Erythroblast (primary cell): Measurements from ENCODE around the gene LRRD1.
"Not testable (repeated sequence)": the region's sequence is repeated elsewhere in the genome, so short reads cannot be mapped to it uniquely, and the experiment has no call there.

ENCODE experiments used
- DNase-seq, 2 experiments: peaks; one replicate each; lab custom pipeline; 2025; lab: John Stamatoyannopoulos, UW
- GATA1 ChIP-seq: IDR thresholded peaks from 2 replicates; pipeline ENCODE4 v1.6.1; 2011; ENCODE audit warnings: low read depth, mild to moderate bottlenecking, control low read depth, low read length, moderate library complexity
- POLR2A ChIP-seq: IDR thresholded peaks from 2 replicates; pipeline ENCODE4 v1.6.1; 2011; ENCODE audit warnings: mild to moderate bottlenecking, low read length

The LRRD1 gene

DNA sequence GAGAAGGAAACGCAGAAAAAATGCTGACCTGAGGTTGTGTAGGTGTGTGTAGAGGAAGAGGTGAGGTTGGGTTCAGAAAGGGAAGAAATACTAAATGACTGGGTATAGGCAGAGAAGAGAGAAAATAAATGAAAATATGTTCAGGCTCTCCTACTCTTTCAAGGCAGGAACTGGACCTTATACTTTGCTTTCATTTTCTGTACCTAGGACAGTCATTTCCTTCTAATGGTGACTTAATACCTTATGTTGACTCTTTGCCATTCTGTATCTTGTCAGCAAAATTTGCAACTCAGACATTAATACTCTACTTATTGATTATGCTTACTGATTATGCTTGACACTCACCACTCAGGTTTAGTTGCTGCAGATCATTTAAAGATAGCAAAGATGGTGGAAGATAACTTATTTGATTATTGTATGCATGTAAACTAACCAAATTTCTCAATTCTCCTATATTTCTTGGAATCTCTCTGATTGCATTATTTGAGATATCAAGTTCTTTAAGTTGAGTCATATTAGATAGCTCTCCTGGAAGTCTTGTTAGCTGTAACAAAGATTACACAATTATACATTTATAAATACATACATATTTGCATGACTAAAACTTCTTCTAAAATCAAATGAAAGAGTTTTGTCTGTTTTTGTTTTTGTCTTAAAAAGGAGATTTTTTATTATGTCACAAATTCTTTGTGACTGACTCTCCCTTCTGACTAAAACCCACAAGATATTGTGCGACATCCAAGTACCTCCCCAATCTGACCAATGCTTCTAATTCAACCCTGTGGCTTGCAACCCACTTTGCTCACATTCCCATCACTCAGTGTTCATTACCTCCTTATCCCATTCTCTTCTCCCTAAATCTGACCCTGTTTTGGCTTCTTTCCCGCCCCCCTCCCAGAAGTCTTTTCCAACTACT lies 20.0 kb downstream of the LRRD1 start:
- TF ChIP-seq POLR2A (no peak), GATA1 (no peak)
- no peak for DNase-seq

DNA sequence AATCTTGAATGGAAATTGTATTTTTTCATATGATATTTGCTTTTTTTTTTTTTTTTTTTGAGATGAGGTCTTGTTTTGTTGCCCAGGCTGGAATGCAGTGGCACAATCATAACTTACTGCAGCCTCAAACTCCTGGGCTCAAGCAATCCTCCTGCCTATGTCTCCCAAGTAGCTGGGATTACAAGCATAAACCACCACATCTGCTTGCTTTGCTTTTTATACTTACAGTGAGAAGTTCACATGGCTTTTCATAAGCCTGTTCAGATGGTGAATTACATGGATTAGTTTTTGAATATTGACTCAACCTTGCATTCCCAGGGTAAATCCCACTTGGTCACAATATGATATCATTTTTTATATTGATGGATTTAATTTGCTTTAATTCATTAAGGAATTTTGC lies 22.0 kb downstream of the LRRD1 start:
- DNase-seq, result no peak
- TF ChIP-seq GATA1, result no peak
- no peak for TF ChIP-seq POLR2A

DNA sequence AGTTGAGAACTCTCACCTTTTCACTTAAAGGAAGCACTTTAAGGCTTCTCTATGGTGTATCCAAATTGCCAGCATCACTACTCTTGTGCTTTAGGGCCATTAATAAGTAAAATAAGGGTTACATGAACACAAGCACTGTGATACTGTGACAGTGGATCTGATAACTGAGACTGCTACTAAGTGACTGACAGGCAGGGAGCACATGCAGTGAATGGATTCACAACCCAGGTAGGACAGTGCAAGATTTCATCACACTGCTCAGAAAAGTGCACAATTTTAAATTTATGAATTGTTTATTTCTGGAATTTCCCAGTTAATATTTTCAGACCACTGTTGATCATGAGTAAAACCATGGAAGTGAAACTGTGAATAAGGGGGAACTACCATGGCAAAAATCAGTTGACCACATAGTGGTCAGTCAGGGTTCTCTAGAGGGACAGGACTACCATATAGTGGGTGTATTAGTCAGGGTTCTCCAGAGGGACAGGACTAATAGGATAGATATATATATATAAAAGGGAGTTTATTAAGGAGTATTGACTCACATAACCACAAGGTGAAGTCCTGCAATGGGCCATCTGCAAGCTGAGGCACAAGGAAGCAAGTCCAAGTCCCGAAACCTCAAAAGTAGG lies 23.7 kb downstream of the LRRD1 start:
- TF ChIP-seq POLR2A (no peak), GATA1 (no peak)
- DNase-seq, result no peak

DNA sequence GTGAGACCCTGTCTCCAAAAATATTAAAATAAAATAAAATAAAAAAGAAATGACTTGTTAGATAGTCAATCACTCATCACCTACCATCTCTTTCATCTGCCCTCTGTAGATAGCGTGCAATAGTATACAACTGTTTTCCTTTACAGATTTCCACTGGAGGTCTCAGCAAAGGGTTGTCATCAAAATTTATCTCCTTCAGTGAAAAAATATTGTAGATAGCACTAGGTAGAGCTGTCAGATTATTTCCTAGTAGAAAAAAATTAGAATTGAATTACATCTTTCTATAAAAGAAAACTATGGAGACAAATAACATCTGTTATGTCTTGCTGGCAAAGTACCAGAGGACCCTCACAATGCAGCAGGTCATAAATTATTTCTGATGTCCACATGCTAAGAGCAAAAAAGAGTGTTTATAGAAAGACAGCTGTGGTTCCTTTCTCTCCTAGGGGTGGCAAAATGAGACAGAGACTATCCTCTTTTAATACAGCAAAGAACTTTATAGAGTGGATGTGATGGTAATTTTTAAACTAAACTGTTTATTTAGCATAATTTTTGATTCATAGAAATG lies 28.4 kb downstream of the LRRD1 start:
- TF ChIP-seq POLR2A (no peak), GATA1 (no peak)

DNA sequence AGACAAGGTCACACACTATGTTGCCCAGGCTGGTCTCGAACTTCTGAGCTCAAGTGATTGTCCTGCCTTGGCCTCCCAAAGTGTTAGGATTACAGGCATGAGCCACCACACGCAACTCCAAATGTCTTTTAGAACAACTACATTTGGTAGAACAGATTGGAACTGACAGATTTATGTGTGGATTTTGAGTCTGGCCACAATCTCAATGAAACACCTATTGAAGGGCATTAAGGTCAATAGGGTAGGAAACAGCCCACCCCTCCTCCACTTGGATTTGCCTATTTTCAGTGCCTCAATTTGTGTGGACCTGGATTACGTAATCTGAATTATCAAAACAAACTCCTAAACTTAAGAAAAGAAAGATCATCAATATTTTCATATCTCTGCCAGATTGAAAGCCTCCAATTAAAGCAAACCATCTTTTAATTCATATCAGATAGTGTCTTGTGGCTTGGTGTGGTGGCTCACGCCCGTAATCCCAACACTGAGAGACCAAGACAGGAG lies 29.2 kb downstream of the LRRD1 start:
- no peak for DNase-seq
- TF ChIP-seq POLR2A (no peak), GATA1 (no peak)

More for the DNA sequence above, 28.4 kb downstream of the LRRD1 start:
- DNase-seq, result no peak

DNA sequence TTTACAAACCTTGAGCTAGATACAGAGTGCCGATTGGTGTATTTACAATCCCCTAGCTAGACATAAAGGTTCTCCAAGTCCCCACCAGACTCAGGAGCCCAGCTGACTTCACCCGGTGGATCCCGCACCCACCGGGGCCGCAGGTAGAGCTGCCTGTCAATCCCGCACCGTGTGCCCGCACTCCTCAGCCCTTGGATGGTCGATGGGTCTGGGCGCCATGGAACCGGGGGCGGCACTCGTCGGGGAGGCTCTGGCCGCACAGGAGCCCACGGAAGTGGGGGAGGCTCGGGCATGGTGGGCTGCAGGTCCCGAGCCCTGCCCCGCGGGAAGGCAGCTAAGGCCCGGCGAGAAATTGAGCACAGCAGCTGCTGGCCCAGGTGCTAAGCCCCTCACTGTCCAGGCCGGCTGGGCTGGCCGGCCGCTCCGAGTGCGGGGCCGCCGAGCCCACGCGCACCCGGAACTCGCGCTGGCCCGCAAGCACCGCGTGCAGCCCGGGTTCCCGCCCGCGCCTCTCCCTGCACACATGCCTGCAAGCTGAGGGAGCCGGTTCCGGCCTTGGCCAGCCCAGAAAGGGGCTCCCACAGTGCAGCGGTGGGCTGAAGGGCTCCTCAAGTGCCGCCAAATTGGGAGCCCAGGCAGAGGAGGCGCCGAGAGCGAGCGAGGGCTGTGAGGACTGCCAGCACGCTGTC lies 35.6 kb downstream of the LRRD1 start:
- not testable (repeated sequence) for DNase-seq

DNA sequence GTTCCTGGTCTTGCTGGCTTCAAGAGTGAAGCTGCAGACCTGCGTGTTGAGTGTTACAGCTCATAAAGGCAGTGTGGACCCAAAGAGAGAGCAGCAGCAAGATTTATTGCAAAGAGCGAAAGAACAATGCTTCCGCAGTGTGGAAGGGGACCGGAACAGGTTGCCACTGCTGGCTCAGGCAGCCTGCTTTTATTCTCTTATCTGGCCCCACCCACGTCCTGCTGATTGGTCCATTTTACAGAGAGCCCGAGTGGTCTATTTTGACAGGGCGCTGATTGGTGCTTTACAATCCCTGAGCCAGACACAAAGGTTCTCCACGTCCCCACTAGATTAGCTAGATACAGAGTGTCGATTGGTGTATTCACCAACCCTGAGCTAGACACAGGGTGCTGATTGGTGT lies 36.2 kb downstream of the LRRD1 start:
- DNase-seq, result not testable (repeated sequence)

DNA sequence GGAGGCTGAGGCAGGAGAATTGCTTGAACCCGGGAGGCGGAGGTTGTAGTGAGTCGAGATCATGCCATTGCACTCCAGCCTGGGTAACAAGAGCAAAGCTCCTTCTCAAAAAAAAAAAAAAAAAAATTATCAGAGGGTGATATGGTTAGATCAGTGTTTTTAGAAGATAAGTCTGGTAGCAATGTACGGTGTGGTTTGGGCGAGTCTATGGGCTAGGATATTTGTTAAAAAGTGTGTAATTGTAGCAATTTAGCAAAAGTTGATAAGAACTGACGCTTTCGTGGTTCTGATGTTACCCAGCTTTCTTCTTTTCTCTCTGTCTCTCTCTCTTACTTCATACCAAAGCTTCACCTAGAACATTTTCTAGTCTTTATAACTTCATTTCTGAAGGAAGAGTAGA lies 37.8 kb downstream of the LRRD1 start:
- TF ChIP-seq POLR2A (no peak), GATA1 (no peak)
- peak in 1 of 2 experiments; percentile 34 for DNase-seq

DNA sequence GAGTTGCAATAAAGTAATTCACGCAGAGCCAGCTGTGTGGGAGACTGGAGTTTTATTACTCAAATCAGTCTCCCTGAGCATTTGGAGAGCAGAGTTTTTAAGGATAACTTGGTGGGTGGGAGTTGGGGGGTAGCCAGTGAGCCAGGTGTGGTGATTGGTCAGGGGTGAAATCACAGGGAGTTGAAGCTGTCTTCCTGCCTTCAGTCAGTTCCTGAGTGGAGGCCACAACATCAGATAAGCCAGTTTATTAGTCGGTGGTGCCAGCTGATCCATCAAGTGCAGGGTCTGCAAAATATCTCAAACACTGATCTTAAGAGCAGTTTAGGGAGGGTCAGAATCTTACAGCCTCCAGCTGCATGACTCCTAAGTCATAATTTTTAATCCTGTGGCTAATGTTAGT lies 41.4 kb downstream of the LRRD1 start:
- TF ChIP-seq POLR2A, result no peak
- DNase-seq, result peak; percentile 8 to 25

DNA sequence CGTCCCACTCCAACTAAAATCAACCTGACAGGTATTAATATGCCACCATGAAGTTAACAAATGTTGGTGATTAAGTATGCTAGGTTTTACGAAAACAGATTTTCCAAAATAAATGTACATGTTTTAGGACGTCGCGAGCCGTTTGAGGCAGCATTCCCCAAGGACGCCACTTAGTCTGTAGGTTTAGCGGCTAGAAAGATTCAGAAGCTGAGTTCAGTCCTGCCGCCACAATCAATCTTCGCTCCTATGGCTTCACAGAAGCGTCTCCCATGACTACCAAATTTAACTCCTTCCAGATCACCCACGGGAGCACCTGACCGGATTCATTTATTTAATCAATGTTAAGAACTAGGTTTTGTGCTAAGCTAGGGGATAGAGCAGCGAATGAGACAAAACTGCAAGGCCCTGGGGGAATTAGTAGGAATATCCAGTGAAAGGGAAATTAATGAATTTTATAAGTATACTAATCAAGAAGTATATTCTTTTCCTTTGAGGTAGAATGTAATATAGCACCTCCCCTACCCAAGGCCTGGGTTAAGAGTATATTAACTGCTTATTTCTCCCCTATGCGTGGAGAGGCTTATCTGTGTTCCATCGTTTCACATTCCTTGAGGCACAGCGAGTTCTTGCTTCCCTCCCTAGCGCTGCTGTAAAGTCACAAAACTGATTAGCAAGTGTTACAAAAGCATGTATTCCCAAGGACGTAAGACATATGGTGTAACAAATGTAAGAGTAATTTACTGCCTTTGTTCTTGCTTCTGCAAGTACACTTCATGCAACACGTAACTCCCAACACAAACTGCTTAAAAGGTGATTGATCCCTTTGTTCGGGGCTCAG lies 43.7 kb downstream of the LRRD1 start:
- TF ChIP-seq GATA1, result no peak
- peak; percentile 81 for TF ChIP-seq POLR2A
- peak; percentile 41 to 65 for DNase-seq

DNA sequence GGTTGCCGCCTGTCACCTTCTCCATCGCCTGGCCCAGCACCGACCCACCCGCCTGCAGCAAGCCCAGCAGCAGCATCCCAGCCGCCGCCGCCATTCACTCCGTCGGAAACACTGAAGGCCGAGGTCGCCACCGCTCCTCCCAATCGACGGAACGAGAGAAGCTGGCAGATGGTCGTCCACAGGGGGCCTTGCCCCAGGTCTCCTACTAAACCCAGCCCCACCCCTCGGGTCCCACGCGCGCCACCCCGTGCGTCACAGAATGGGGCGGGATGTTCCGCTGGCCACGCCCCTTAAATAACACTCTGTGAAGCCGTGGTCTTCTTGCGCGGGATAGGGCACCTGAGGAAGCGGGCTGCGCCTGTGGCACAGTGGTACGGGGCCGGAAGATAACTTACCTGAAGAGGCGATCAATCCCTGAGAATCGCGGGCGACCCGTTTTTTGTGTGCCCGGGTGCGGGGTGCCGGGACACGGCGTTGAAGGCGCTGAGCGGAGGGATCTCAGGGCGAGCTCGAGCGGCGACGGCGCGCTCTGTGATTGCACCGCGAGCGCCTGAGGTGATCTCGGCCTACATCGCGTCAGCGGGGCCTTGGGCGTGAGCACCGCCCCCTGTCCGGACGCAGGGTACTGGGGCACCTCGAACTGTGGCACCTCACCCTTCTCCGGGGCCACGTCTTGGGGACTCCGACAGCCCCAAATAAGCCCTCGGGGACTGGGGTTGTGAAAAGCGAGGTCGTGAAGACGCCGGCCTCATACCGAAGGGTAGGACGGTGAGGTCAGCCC lies 44.5 kb downstream of the LRRD1 start, which contains the start of gene CYP51A1:
Gene CYP51A1, minus strand, starts transcription at position 207 of the 781 bp plus-strand sequence. Its CDS starts 113 bp downstream, at position 94.
- peak; percentile 97 for TF ChIP-seq POLR2A
- no peak for TF ChIP-seq GATA1
- peak; percentile 96 to 97 for DNase-seq

DNA sequence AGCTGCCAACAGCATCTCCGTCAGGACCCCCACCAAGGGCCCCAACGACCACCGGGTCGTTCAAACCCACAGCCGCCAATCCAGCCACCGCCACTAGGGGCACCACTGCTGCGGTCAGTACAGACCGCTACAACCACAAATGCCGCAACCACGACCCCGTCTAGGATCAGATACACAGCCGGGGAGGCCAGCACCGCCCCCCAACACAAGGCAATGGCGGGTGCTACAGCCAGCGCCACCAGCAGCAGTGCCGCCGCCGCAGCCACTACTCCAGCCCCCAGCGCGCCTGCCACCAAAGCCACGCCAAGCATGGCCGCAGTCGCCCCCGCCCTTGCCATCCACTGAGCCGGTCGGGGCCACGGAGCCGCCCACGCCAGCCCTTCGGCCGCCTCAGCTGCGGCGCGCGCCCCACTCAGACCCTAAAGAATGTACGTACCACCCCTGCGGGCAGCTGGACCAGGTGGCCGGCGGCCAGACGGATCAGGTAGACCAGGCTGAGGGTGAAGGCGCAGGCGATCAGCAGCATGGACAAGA lies 45.1 kb downstream of the LRRD1 start:
- peak; percentile 87 to 89 for DNase-seq
- no peak for TF ChIP-seq POLR2A
- TF ChIP-seq GATA1, result no peak
